HCT116 (cell line): ENCODE measurements around the gene PNPLA2. TPM values are rescaled to one million over a fixed set of nuclear protein-coding genes. Genes with fewer than 3 reads are reported as not detected.

Source experiments
- ATAC-seq: fragments of 200-7000 bp; cut with Tn5 transposase; 2 replicates; pipeline ENCODE4 v1.9.1; 2020; ENCODE audit warnings: mild to moderate bottlenecking, moderate library complexity
- BruUV-seq: library from RNA; stranded (reverse); fragments of 400-500 nt; replicated peaks from 2 replicates; lab custom pipeline; 2021; lab: Mats Ljungman, UMichigan
- CTCF ChIA-PET: fragments of 300-600 bp; sonication (Branson Sonifier 250); formaldehyde crosslinking; loops from one replicate; lab custom pipeline; 2021; ENCODE audit warnings: antibody characterized with exemption; lab: Charles Lee
- POLR2A ChIA-PET: fragments of 300-600, 350-600 bp; sonication (Branson Sonifier 250); formaldehyde crosslinking; loops from one replicate; lab custom pipeline; 2021; ENCODE audit warnings: antibody characterized with exemption; lab: Charles Lee
- RAD21 ChIA-PET, 2 experiments: fragments of 300-600 bp; sonication (Branson Sonifier 250); formaldehyde crosslinking; loops; one replicate each; lab custom pipeline; 2023; ENCODE audit warnings: low total read pairs in 2 of 2; ENCODE audit not compliant: uncharacterized antibody in 2 of 2, unreplicated experiment in 2 of 2, low non-redundant PET in 1 of 2; lab: Charles Lee
- DNase-seq: peaks from one replicate; pipeline ENCODE4 v3.0.0-alpha.2; 2010; ENCODE audit warnings: low read depth, low spot score
- H2AFZ ChIP-seq: fragments of 200-600 bp; shearing (Covaris generic), sonication (generic); 2 replicates; pipeline ENCODE4 v1.6.1; 2017; ENCODE audit warnings: low read depth, mixed run types, mixed read lengths, antibody characterized with exemption, low read length; ENCODE audit not compliant: poor library complexity, severe bottlenecking
- H3K27ac ChIP-seq: 2 replicates; pipeline ENCODE4 v1.5.1; 2012; ENCODE audit warnings: low read depth, low read length
- H3K27me3 ChIP-seq: fragments of 200-600 bp; sonication (generic); 2 replicates; pipeline ENCODE4 v1.6.1; 2016; ENCODE audit warnings: mixed run types, low read length, mixed read lengths; ENCODE audit not compliant: insufficient read depth
- H3K36me3 ChIP-seq, 2 experiments: fragments of 200-500 bp in 1 of 2; fragments of 200-600 bp in 1 of 2; sonication (Bioruptor generic) in 1 of 2; sonication (generic) in 1 of 2; 2 replicates each; pipeline versions ENCODE4 v1.5.1 to v1.6.1; 2014 to 2016; ENCODE audit warnings: low read length in 2 of 2, inconsistent platforms in 1 of 2, mixed read lengths in 1 of 2, mixed run types in 1 of 2; ENCODE audit not compliant: insufficient read depth in 2 of 2, control insufficient read depth in 1 of 2
- H3K4me1 ChIP-seq, 2 experiments: fragments of 200-600 bp in 1 of 2; sonication (generic) in 1 of 2; 2 replicates each; pipeline versions ENCODE4 v1.5.1 to v1.6.1; 2012 to 2017; ENCODE audit warnings: low read length in 2 of 2, inconsistent platforms in 1 of 2, mild to moderate bottlenecking in 1 of 2, mixed read lengths in 1 of 2, mixed run types in 1 of 2, moderate library complexity in 1 of 2; ENCODE audit not compliant: insufficient read depth in 2 of 2, control insufficient read depth in 1 of 2
- H3K4me2 ChIP-seq: fragments of 200-600 bp; sonication (generic); 2 replicates; pipeline ENCODE4 v1.6.1; 2017; ENCODE audit warnings: mixed run types, low read length, mixed read lengths
- H3K4me3 ChIP-seq, 2 experiments: fragments of 200-600 bp in 1 of 2; sonication (generic) in 1 of 2; replicated peaks in 1 of 2; 2 replicates each; pipeline ENCODE4 v1.5.1; 2011 to 2016; ENCODE audit warnings: low read length in 2 of 2, control low read depth in 1 of 2, low read depth in 1 of 2, mild to moderate bottlenecking in 1 of 2, mixed read lengths in 1 of 2, mixed run types in 1 of 2
- H3K79me2 ChIP-seq: fragments of 200-600 bp; sonication (generic); 2 replicates; pipeline ENCODE4 v1.6.1; 2017; ENCODE audit warnings: mild to moderate bottlenecking, mixed run types, low read length, moderate library complexity, mixed read lengths; ENCODE audit not compliant: insufficient read depth
- H3K9ac ChIP-seq: fragments of 200-600 bp; sonication (generic); 2 replicates; pipeline ENCODE4 v1.6.1; 2016; ENCODE audit warnings: low read length, mixed read lengths
- H3K9me2 ChIP-seq: fragments of 200-600 bp; sonication (generic), shearing (Covaris generic); 2 replicates; pipeline ENCODE4 v1.6.1; 2017; ENCODE audit warnings: mixed run types, mild to moderate bottlenecking, moderate library complexity; ENCODE audit not compliant: insufficient read depth
- H3K9me3 ChIP-seq, 2 experiments: fragments of 200-500 bp in 1 of 2; fragments of 200-600 bp in 1 of 2; sonication (Bioruptor generic) in 1 of 2; sonication (generic) in 1 of 2; 2 replicates each; pipeline ENCODE4 v1.6.1; 2014 to 2017; ENCODE audit warnings: low read length in 2 of 2, mixed read lengths in 2 of 2, inconsistent platforms in 1 of 2, low read depth in 1 of 2, mild to moderate bottlenecking in 1 of 2, mixed run types in 1 of 2, moderate library complexity in 1 of 2; ENCODE audit not compliant: control insufficient read depth in 1 of 2, insufficient read depth in 1 of 2
- H4K20me1 ChIP-seq: fragments of 200-600 bp; sonication (generic), shearing (Covaris generic); 2 replicates; pipeline ENCODE4 v1.6.1; 2017; ENCODE audit warnings: mixed run types, mild to moderate bottlenecking, moderate library complexity; ENCODE audit not compliant: insufficient read depth
- ATF3 ChIP-seq: IDR thresholded peaks from 2 replicates; pipeline ENCODE4 v1.6.1; 2012
- CBX3 ChIP-seq: IDR thresholded peaks from 2 replicates; pipeline ENCODE4 v1.6.1; 2012; ENCODE audit warnings: low read depth
- CEBPB ChIP-seq: IDR thresholded peaks from 2 replicates; pipeline ENCODE4 v1.6.1; 2012; ENCODE audit warnings: low read depth
- EGR1 ChIP-seq: IDR thresholded peaks from 2 replicates; pipeline ENCODE4 v1.6.1; 2012; ENCODE audit warnings: low read depth
- EZH2 ChIP-seq: fragments of 200-600 bp; sonication (generic); IDR thresholded peaks from 2 replicates; pipeline ENCODE4 v1.6.1; 2017; ENCODE audit warnings: antibody characterized with exemption, mixed run types
- EZH2phosphoT487 ChIP-seq: fragments of 200-600 bp; IDR thresholded peaks from 2 replicates; pipeline ENCODE4 v1.6.1; 2018; ENCODE audit warnings: antibody characterized with exemption, borderline replicate concordance
- FOSL1 ChIP-seq: IDR thresholded peaks from 2 replicates; pipeline ENCODE4 v1.6.1; 2012; ENCODE audit warnings: low read depth
- JUND ChIP-seq: IDR thresholded peaks from 2 replicates; pipeline ENCODE4 v1.6.1; 2012
- MAX ChIP-seq: IDR thresholded peaks from 2 replicates; pipeline ENCODE4 v1.6.1; 2012
- POLR2A ChIP-seq: IDR thresholded peaks from 2 replicates; pipeline ENCODE4 v1.7.0; 2011; ENCODE audit warnings: borderline replicate concordance; ENCODE audit not compliant: insufficient read depth, insufficient read length; ENCODE audit errors: extremely low read depth
- POLR2AphosphoS5 ChIP-seq: IDR thresholded peaks from 2 replicates; pipeline ENCODE4 v1.6.1; 2011; ENCODE audit warnings: mild to moderate bottlenecking, low read depth, low read length, moderate library complexity
- RAD21 ChIP-seq: IDR thresholded peaks from 2 replicates; pipeline ENCODE4 v1.6.1; 2012; ENCODE audit warnings: low read depth, mild to moderate bottlenecking
- REST ChIP-seq: IDR thresholded peaks from 2 replicates; pipeline ENCODE4 v1.6.1; 2012; ENCODE audit warnings: low read depth
- SIN3A ChIP-seq: IDR thresholded peaks from 2 replicates; pipeline ENCODE4 v1.6.1; 2012; ENCODE audit warnings: low read depth
- SP1 ChIP-seq: IDR thresholded peaks from 2 replicates; pipeline ENCODE4 v1.6.1; 2012; ENCODE audit warnings: low read depth
- SRF ChIP-seq: IDR thresholded peaks from 2 replicates; pipeline ENCODE4 v1.6.1; 2012; ENCODE audit warnings: low read depth
- TCF7L2 ChIP-seq: IDR thresholded peaks from 2 replicates; pipeline ENCODE4 v1.7.0; 2011; ENCODE audit warnings: borderline replicate concordance, inconsistent platforms; ENCODE audit not compliant: insufficient read depth, insufficient read length; ENCODE audit errors: extremely low read depth
- YY1 ChIP-seq: IDR thresholded peaks from 2 replicates; pipeline ENCODE4 v1.6.1; 2011; ENCODE audit warnings: low read length, low read depth, moderate library complexity, mild to moderate bottlenecking; ENCODE audit not compliant: insufficient replicate concordance; ENCODE audit errors: extremely low read depth
- ZBTB33 ChIP-seq: IDR thresholded peaks from 2 replicates; pipeline ENCODE4 v1.6.1; 2011; ENCODE audit warnings: mild to moderate bottlenecking, low read length, moderate library complexity; ENCODE audit not compliant: insufficient replicate concordance; ENCODE audit errors: extremely low read depth
- ZFX ChIP-seq: fragments of 450-650 bp; IDR thresholded peaks from 2 replicates; pipeline ENCODE4 v1.6.1; 2017
- ZNF274 ChIP-seq: fragments of 200-500 bp; sonication (Bioruptor generic); IDR thresholded peaks from 2 replicates; pipeline ENCODE4 v1.6.1; 2014; ENCODE audit warnings: mild to moderate bottlenecking, low read depth, low read length, inconsistent platforms
- intact Hi-C: fragments of 100-400 bp; cut with micrococcal nuclease; formaldehyde crosslinking; loops from 2 replicates; pipeline ENCODE4 v1.10.0; 2022
- total RNA-seq: library from RNA; stranded (reverse); gene quantifications from one replicate; pipeline ENCODE4 v1.2.1, GENCODE V29; 2021; ENCODE audit not compliant: unreplicated experiment

Gene PNPLA2
- total RNA-seq, 1 experiment from 2014 or later = 124 TPM

GRCh38 chr11:809287-810039 lies 9.3 kb upstream of the PNPLA2 start, which contains the start of gene RPLP2:
TSS of gene RPLP2 (plus strand) at chr11:809967. CDS start at chr11:810235, 268 bp downstream.
- peaks cover 17% of the 10 kb centered on the region; the same call in 1 of the 2 replicates for H4K20me1 ChIP-seq
- H3K9ac ChIP-seq = peak within 1 kb of the TSS; percentile 100
- H3K9me2 ChIP-seq = no peaks in the 10 kb centered on the region
- DNase-seq = peak; percentile 93
- ATAC-seq = peak; percentile 69
- intact Hi-C loops = loop anchor here (1.0 to 5.0 kb wide), 2 partner anchors 13 to 33 kb away; partner anchors contain the start of genes POLR2L and TSPAN4
- ChIA-PET RAD21 (no interaction called here), CTCF (interaction anchor here (1.0 to 1.5 kb wide), 3 partner anchors 8 to 29 kb away, joined by 3 to 7 read pairs (median 3); partner anchors contain the start of gene PNPLA2), POLR2A (interaction anchor here (1.0 to 4.4 kb wide), 7 partner anchors 10 to 33 kb away, joined by 3 to 45 read pairs (median 6); partner anchors contain the start of genes CRACR2B, PNPLA2 and TSPAN4)
- peak within 1 kb of the TSS; percentile 82 to 97 for H3K4me3 ChIP-seq
- H3K4me1 ChIP-seq = peaks cover 19 to 55% of the 10 kb centered on the region in 2 experiments
- peaks cover 21 to 38% of the 10 kb centered on the region in 2 experiments for H3K36me3 ChIP-seq
- no TSS peak for BruUV-seq
- H2AFZ ChIP-seq = no peak within 1 kb of the TSS
- H3K4me2 ChIP-seq = peak within 1 kb of the TSS; percentile 88
- no peaks in the 10 kb centered on the region for H3K27me3 ChIP-seq
- peak within 1 kb of the TSS; percentile 93 for H3K27ac ChIP-seq
- H3K9me3 ChIP-seq = no peaks in the 10 kb centered on the region
- peaks cover 55% of the 10 kb centered on the region for H3K79me2 ChIP-seq
- TF ChIP-seq EZH2phosphoT487 = no peak
- no peak for TF ChIP-seq CBX3
- TF ChIP-seq JUND = no peak
- no peak for TF ChIP-seq FOSL1
- no peak for TF ChIP-seq SRF
- TF ChIP-seq ZFX = peak; percentile 99
- no peak for TF ChIP-seq MAX
- no peak for TF ChIP-seq RAD21
- TF ChIP-seq ATF3 = no peak
- no peak for TF ChIP-seq EZH2
- TF ChIP-seq SP1 = no peak
- TF ChIP-seq TCF7L2 = peak; percentile 34
- no peak for TF ChIP-seq SIN3A
- TF ChIP-seq EGR1 = no peak
- TF ChIP-seq ZBTB33 = no peak
- no peak for TF ChIP-seq ZNF274
- TF ChIP-seq POLR2A = peak; percentile 48
- TF ChIP-seq POLR2AphosphoS5 = peak; percentile 88
- TF ChIP-seq YY1 = peak; percentile 61
- TF ChIP-seq REST = no peak
- no peak for TF ChIP-seq CEBPB
